Astrocyte of the cerebellum (primary cell): ENCODE data around the gene HIGD1A.

Source experiments
- DNase-seq: peaks from one replicate; pipeline ENCODE4 v3.0.0-alpha.2; 2011; ENCODE audit warnings: low read depth
- H3K4me3 ChIP-seq: 2 replicates; pipeline ENCODE4 v1.5.1; 2011; ENCODE audit warnings: mild to moderate bottlenecking, low read depth, low read length, moderate library complexity
- in situ Hi-C: cut with HindIII; loops from 2 replicates; pipeline ENCODE4 v1.10.0; 2017; ENCODE audit warnings: low sequenced_read_pairs
- TF ChIP-seq, protein P1 (sequence below): IDR thresholded peaks from 2 replicates; pipeline ENCODE4 v1.5.1; 2012; ENCODE audit warnings: low read length, low read depth, moderate library complexity, mild to moderate bottlenecking; ENCODE audit errors: missing control alignments

HIGD1A gene

DNA sequence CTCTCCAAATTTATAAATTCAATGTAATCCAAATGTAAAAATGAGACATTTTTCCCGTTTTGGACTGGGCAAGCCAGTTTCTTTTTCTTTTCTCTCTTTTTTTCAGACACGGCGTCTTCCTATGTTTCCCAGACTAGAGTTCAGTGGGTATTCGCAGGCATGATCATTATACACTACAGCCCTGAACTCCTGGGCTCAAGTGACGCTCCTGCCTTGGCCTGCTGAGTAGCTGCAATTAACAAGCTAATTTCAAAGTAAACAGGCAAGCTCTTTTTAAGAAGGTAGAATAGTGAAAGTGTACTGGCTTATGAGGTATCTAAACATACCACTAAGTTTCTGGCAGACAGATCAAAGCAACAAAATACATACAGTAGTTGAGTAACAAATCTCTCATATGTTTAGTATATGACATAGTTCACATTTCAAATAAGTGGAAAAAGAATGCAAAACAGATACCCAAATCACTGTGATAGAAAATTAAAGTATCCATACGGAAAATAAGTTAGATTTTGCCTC is 13.5 kb downstream of the HIGD1A start:
- TF ChIP-seq, protein P1, sequence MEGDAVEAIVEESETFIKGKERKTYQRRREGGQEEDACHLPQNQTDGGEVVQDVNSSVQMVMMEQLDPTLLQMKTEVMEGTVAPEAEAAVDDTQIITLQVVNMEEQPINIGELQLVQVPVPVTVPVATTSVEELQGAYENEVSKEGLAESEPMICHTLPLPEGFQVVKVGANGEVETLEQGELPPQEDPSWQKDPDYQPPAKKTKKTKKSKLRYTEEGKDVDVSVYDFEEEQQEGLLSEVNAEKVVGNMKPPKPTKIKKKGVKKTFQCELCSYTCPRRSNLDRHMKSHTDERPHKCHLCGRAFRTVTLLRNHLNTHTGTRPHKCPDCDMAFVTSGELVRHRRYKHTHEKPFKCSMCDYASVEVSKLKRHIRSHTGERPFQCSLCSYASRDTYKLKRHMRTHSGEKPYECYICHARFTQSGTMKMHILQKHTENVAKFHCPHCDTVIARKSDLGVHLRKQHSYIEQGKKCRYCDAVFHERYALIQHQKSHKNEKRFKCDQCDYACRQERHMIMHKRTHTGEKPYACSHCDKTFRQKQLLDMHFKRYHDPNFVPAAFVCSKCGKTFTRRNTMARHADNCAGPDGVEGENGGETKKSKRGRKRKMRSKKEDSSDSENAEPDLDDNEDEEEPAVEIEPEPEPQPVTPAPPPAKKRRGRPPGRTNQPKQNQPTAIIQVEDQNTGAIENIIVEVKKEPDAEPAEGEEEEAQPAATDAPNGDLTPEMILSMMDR, result no peak
- H3K4me3 ChIP-seq, result no peak overlapping the region
- in situ Hi-C loops, result no loop called here
- DNase-seq, result no peak

- DNase-seq, result no peak
- TF ChIP-seq, protein P1, result no peak
- H3K4me3 ChIP-seq, result no peak overlapping the region
- in situ Hi-C loops, result no loop called here
Observed at GRCh38 chr3:42786631-42787030, 17.7 kb downstream of the HIGD1A start.

DNA sequence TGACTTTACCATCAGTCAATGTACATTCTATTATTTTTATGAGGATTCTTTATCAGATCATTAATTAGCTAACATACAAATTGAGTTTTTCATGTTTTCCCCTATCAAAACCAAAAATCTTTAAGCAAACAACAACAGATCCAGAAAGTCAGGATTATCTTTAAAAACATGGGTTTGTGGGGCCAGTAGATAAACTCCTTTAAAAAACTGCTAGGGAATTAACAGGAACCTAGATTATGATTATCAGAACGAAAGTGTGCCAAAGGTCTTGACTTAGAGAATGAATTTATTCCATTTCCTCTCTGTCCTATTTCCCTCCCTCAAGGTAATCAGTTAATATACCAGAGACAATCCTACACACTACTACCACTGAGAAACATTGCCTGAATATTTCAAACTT is 18.1 kb downstream of the HIGD1A start:
- DNase-seq, result no peak
- TF ChIP-seq, protein P1, result no peak
- H3K4me3 ChIP-seq, result no peak overlapping the region
- in situ Hi-C loops, result no loop called here

DNA sequence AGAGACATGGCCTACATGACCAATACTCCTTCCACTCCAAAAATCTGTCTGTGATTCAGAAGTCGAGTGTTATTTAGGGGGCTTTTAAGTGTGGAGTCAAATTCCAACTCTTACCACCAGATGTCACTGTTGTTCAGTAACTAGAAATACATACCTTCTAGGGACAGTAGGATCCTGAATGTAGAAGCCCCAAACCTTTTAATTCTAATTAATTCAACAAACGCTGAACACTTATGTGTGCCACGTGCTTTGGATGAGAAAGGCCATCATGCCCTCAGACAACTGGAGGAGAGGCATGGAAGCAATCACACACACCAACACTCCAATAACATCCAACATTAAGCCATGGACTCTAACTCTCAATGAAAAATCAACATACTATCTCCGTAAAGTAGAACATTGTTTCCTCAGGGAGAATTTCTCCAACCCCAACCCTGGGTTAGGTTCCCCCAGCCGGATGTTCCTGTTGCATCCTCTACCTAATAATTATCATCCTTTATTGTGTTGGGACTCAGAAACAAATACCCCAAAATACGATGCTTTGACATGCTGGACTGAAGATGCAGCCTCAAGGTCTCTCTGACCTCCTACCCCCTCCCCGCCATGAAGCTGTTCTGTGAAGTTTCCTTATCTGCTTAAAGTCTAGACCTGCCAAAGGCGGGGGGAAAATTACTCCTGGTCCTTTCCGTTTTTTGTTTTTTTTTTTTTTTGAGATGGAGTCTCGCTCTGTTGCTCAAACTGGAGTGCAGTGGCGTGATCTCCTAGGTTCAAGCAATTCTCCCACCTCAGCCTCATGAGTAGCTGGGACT is 23.2 kb downstream of the HIGD1A start:
- in situ Hi-C loops, result no loop called here
- TF ChIP-seq, protein P1, result peak; percentile 67
- peak; percentile 76 for DNase-seq
- H3K4me3 ChIP-seq, result no peak overlapping the region

DNA sequence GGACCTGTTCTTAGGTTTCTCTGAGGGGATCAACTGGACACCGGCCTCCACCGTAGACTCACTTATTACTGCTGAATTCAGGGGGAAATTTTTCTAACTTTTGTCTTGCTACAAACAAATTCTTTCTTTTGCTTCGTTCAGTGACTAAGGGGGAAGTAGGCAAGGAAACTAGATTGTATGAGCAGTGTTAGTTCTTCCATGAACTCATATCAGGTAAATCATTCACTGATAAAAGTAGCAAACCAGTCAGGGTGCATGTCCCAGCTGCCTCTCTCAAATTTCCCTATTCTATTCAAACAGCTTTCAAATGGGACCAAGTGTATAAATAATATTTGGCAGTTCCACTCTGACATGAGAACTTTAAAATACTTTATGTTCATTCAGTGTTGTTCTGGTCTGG is 23.9 kb downstream of the HIGD1A start:
- no peak for DNase-seq
- H3K4me3 ChIP-seq, result no peak overlapping the region
- in situ Hi-C loops, result no loop called here
- TF ChIP-seq, protein P1, result no peak

GRCh38 chr3:42778644-42779043 is 25.6 kb downstream of the HIGD1A start:
- in situ Hi-C loops, result no loop called here

More at GRCh38 chr3:42778644-42779043, 25.6 kb downstream of the HIGD1A start:
- TF ChIP-seq, protein P1, result no peak
- no peak overlapping the region for H3K4me3 ChIP-seq
- DNase-seq, result no peak
